Esophagus muscularis mucosa (tissue), 4 donors: Measurements from ENCODE around the gene AP1S3. TPM values are rescaled to one million over a fixed set of nuclear protein-coding genes. Genes with fewer than 3 reads are reported as not detected.

Experiments
- DNase-seq: peaks from one replicate; pipeline ENCODE4 v3.0.0-alpha.2; 2017; ENCODE audit errors: extremely low spot score
- H3K27ac ChIP-seq, 4 donors: fragments of 200-600 bp; sonication (generic); replicated peaks in 1 of 4; 1 replicate in 3 of 4; 2 replicates in 1 of 4; pipeline ENCODE4 v1.5.1; 2016 to 2019; ENCODE audit warnings: mild to moderate bottlenecking in 1 of 4
- H3K27me3 ChIP-seq, 4 donors: fragments of 200-600 bp; sonication (generic); one replicate each; pipeline versions ENCODE4 v1.5.1 to v1.6.0; 2016 to 2019
- H3K36me3 ChIP-seq, 4 donors: fragments of 200-600 bp; sonication (generic); one replicate each; pipeline ENCODE4 v1.5.1; 2016 to 2019
- H3K4me1 ChIP-seq, 4 donors: fragments of 200-600 bp; sonication (generic); one replicate each; pipeline ENCODE4 v1.5.1; 2016 to 2019
- H3K4me3 ChIP-seq, 4 donors: fragments of 200-600 bp; sonication (generic); 1 replicate in 2 of 4; 2 replicates in 2 of 4; pipeline ENCODE4 v1.5.1; 2016 to 2019; ENCODE audit warnings: mild to moderate bottlenecking in 4 of 4, moderate library complexity in 1 of 4
- H3K9me3 ChIP-seq, 4 donors: fragments of 200-600 bp; sonication (generic); 1 replicate in 3 of 4; 2 replicates in 1 of 4; pipeline ENCODE4 v1.5.1; 2016 to 2019
- CTCF ChIP-seq, 3 experiments: fragments of 200-600 bp in 2 of 3; fragments of 450-650 bp in 1 of 3; sonication (generic) in 2 of 3; IDR thresholded peaks; one replicate each; pipeline ENCODE4 v1.5.1; 2017 to 2019; ENCODE audit warnings: antibody characterized with exemption in 3 of 3, mild to moderate bottlenecking in 2 of 3, moderate library complexity in 1 of 3
- EP300 ChIP-seq: sonication (generic); formaldehyde crosslinking; IDR thresholded peaks from one replicate; pipeline ENCODE4 v1.6.1; 2017; ENCODE audit warnings: antibody characterized with exemption
- POLR2A ChIP-seq: fragments of 450-650 bp; IDR thresholded peaks from one replicate; pipeline ENCODE4 v1.6.1; 2017; ENCODE audit warnings: antibody characterized with exemption, moderate library complexity, mild to moderate bottlenecking, low read depth
- POLR2AphosphoS5 ChIP-seq, 2 donors: sonication (generic); formaldehyde crosslinking; IDR thresholded peaks; one replicate each; pipeline ENCODE4 v1.6.1; 2017; ENCODE audit warnings: antibody characterized with exemption in 2 of 2
- WGBS: methylation state at CpG from one replicate; pipeline ENCODE4 v1.1.5; 2018; 5-methylcytosine and 5-hydroxymethylcytosine counted together
- intact Hi-C: fragments of 100-400 bp; cut with DNase I; formaldehyde crosslinking; loops from one replicate; pipeline ENCODE4 v1.15.1; 2023
- total RNA-seq, 4 donors: library from RNA; depleted of rRNA; stranded (reverse); fragments of >200 nt; gene quantifications; one replicate each; pipeline versions ENCODE4 v1.1.0 to v1.2.1, GENCODE V29; 2016

Gene AP1S3
- total RNA-seq, 4 donors from 2014 or later, result 0.40 to 2.7 (median 0.85) TPM

- Histone ChIP-seq H3K9me3 (no peaks in the 10 kb centered on the region), H3K36me3 (no peaks in the 10 kb centered on the region), H3K27me3 (no peaks in the 10 kb centered on the region), H3K27ac (no peak overlapping the region), H3K4me1 (no peaks in the 10 kb centered on the region), H3K4me3 (no peak overlapping the region)
- intact Hi-C loops, result no loop called here
- TF ChIP-seq CTCF (IDR thresholded peaks at IDR 0.05) (no peak), EP300 (no peak), POLR2AphosphoS5 (IDR thresholded peaks at IDR 0.05) (no peak), POLR2A (no peak)
- DNase-seq, result no peak
- 94% methylated on average over 8 of the region's 8 CpGs for WGBS
These were observed 125.6 kb downstream of the AP1S3 start for GRCh38 chr2:223711596-223712326.

Other genes starting within 250 kb of the AP1S3 start
- 1 to 10 TPM; 1.7 to 8.3 (median 3.0) TPM for gene SCG2, start 235.2 kb downstream of the AP1S3 start, total RNA-seq
- gene WDFY1, start 107.8 kb upstream of the AP1S3 start, total RNA-seq, result 10 to 100 TPM; 19.4 to 29.2 (median 24.7) TPM
- gene MRPL44, start 119.9 kb upstream of the AP1S3 start, total RNA-seq, result 10 to 100 TPM; 18.3 to 24.7 (median 19.6) TPM
- 100 to 1,000 TPM in 1 of 4 donors, 10 to 100 TPM in 3; 20.4 to 126 (median 42.1) TPM for gene SERPINE2, start 201.7 kb upstream of the AP1S3 start, total RNA-seq